Neural cell (in vitro differentiated cells): ENCODE measurements around the gene CHCHD3. TPM values are rescaled to one million over a fixed set of nuclear protein-coding genes. Genes with fewer than 3 reads are reported as not detected.

ENCODE experiments used
- H2AFZ ChIP-seq: fragments of 200-600, 300-800 bp; sonication (generic), shearing (Covaris generic); 2 replicates; pipeline ENCODE4 v1.6.0; 2014; ENCODE audit warnings: low read depth, mild to moderate bottlenecking, antibody characterized with exemption, low read length, moderate library complexity
- H3F3A ChIP-seq: fragments of 200-600 bp; shearing (Covaris generic); 2 replicates; pipeline ENCODE4 v1.6.1; 2016; ENCODE audit warnings: mild to moderate bottlenecking, moderate library complexity, mixed read lengths, antibody characterized with exemption, low read length; ENCODE audit not compliant: insufficient read depth, poor library complexity, severe bottlenecking
- H3K27ac ChIP-seq: fragments of 200-600, 300-800 bp; sonication (generic), shearing (Covaris generic); 2 replicates; pipeline ENCODE4 v1.5.1; 2014; ENCODE audit warnings: mild to moderate bottlenecking, low read length, moderate library complexity
- H3K27me3 ChIP-seq: fragments of 300-800, 200-600 bp; sonication (generic), shearing (Covaris generic); 2 replicates; pipeline ENCODE4 v1.6.0; 2014; ENCODE audit warnings: mild to moderate bottlenecking, low read depth, low read length, moderate library complexity; ENCODE audit not compliant: insufficient read depth
- H3K36me3 ChIP-seq: fragments of 300-800, 200-600 bp; sonication (generic), shearing (Covaris generic); 2 replicates; pipeline ENCODE4 v1.5.1; 2014; ENCODE audit warnings: mild to moderate bottlenecking, antibody characterized with exemption, low read length, moderate library complexity; ENCODE audit not compliant: insufficient read depth
- H3K4me2 ChIP-seq: fragments of 300-800, 200-600 bp; sonication (generic), shearing (Covaris generic); 2 replicates; pipeline ENCODE4 v1.6.0; 2014; ENCODE audit warnings: mild to moderate bottlenecking, low read length
- H3K4me3 ChIP-seq: fragments of 300-800, 200-600 bp; sonication (generic), shearing (Covaris generic); 2 replicates; pipeline ENCODE4 v1.5.1; 2014; ENCODE audit warnings: mild to moderate bottlenecking, low read length, moderate library complexity
- H3K79me2 ChIP-seq: fragments of 200-600 bp; shearing (Covaris generic); replicated peaks from 2 replicates; pipeline ENCODE4 v1.6.0; 2014; ENCODE audit warnings: mild to moderate bottlenecking, low read length, moderate library complexity; ENCODE audit not compliant: insufficient read depth
- H3K9ac ChIP-seq: fragments of 300-800, 200-600 bp; sonication (generic), shearing (Covaris generic); 2 replicates; pipeline ENCODE4 v1.6.1; 2016; ENCODE audit warnings: mild to moderate bottlenecking, low read length, mixed read lengths
- H3K9me2 ChIP-seq: fragments of 200-600 bp; shearing (Covaris generic); 2 replicates; pipeline ENCODE4 v1.6.1; 2016; ENCODE audit warnings: mild to moderate bottlenecking, low read length, mixed read lengths; ENCODE audit not compliant: insufficient read depth
- H3K9me3 ChIP-seq: fragments of 200-600, 300-800 bp; sonication (generic), shearing (Covaris generic); 2 replicates; pipeline ENCODE4 v1.6.1; 2016; ENCODE audit warnings: mild to moderate bottlenecking, mixed run types, low read length, moderate library complexity, mixed read lengths
- H4K20me1 ChIP-seq: fragments of 200-600 bp; shearing (Covaris generic); 2 replicates; pipeline ENCODE4 v1.6.1; 2016; ENCODE audit warnings: mild to moderate bottlenecking, mixed run types; ENCODE audit not compliant: insufficient read depth
- CTCF ChIP-seq: fragments of 450-650 bp; IDR thresholded peaks from 2 replicates; pipeline ENCODE4 v1.5.1; 2014; ENCODE audit warnings: antibody characterized with exemption, mild to moderate bottlenecking, moderate library complexity; ENCODE audit not compliant: poor library complexity, severe bottlenecking
- EP300 ChIP-seq: fragments of 450-650 bp; conservative IDR thresholded peaks from 2 replicates; pipeline ENCODE4 v1.6.1; 2014; ENCODE audit warnings: antibody characterized with exemption, mild to moderate bottlenecking, moderate library complexity; ENCODE audit not compliant: poor library complexity, severe bottlenecking
- EZH2 ChIP-seq: fragments of 200-600, 300-800 bp; shearing (Covaris generic), sonication (generic); IDR thresholded peaks from 2 replicates; pipeline ENCODE4 v1.6.1; 2014; ENCODE audit warnings: antibody characterized with exemption, low read length, borderline replicate concordance, mild to moderate bottlenecking; ENCODE audit not compliant: insufficient read depth, poor library complexity, severe bottlenecking
- MXI1 ChIP-seq: fragments of 450-650 bp; conservative IDR thresholded peaks from 2 replicates; pipeline ENCODE4 v1.6.1; 2014; ENCODE audit warnings: antibody characterized with exemption, mild to moderate bottlenecking; ENCODE audit not compliant: poor library complexity, severe bottlenecking
- POLR2AphosphoS5 ChIP-seq: IDR thresholded peaks from 2 replicates; pipeline ENCODE4 v1.6.1; 2012
- RAD21 ChIP-seq: fragments of 450-650 bp; conservative IDR thresholded peaks from 2 replicates; pipeline ENCODE4 v1.6.1; 2014; ENCODE audit warnings: antibody characterized with exemption, mild to moderate bottlenecking, moderate library complexity
- REST ChIP-seq: IDR thresholded peaks from 2 replicates; pipeline ENCODE4 v1.6.1; 2012; ENCODE audit warnings: borderline replicate concordance
- SMC3 ChIP-seq: fragments of 450-650 bp; conservative IDR thresholded peaks from 2 replicates; pipeline ENCODE4 v1.6.1; 2014; ENCODE audit warnings: antibody characterized with exemption, mild to moderate bottlenecking, moderate library complexity; ENCODE audit not compliant: poor library complexity
- TAF1 ChIP-seq: IDR thresholded peaks from 2 replicates; pipeline ENCODE4 v1.6.1; 2012; ENCODE audit warnings: low read depth
- polyA plus RNA-seq: library from polyadenylated mRNA; depleted of rRNA; stranded (reverse); fragments of >200 nt; gene quantifications from 2 replicates; pipeline ENCODE4 v1.2.3, GENCODE V29; 2014

Gene CHCHD3
- polyA plus RNA-seq, 1 donor from 2014 or later, result 89.9 TPM

DNA sequence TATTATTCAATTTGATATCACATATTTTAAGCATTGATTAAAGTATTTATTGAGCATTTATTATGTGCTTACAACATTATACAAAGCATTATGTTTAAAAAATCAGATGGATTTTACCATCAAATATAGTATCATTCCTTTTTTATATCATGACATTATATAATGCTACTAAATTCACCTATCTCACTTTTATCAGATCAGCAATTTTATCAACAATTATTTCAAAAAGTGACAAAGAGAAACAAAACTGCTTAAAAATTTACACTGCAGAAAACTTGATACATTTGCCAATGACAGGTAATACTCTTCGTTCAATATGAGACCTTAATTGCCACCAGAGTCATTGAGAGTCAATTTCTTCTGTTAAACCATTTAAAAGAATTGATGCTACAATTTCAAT lies 82.0 kb downstream of the CHCHD3 start:
- Histone ChIP-seq H3K4me2 (no peak overlapping the region), H3F3A (no peaks in the 10 kb centered on the region), H3K79me2 (peaks cover 11% of the 10 kb centered on the region), H3K9ac (no peak overlapping the region), H3K4me3 (no peak overlapping the region), H3K9me2 (no peaks in the 10 kb centered on the region), H3K27ac (no peak overlapping the region), H3K27me3 (no peaks in the 10 kb centered on the region), H2AFZ (no peak overlapping the region), H3K9me3 (no peaks in the 10 kb centered on the region), H3K36me3 (no peaks in the 10 kb centered on the region), H4K20me1 (no peaks in the 10 kb centered on the region)
- no peak for TF ChIP-seq EZH2
- no peak for TF ChIP-seq RAD21
- TF ChIP-seq TAF1, result no peak
- no peak for TF ChIP-seq REST
- no peak for TF ChIP-seq EP300
- TF ChIP-seq POLR2AphosphoS5, result no peak

DNA sequence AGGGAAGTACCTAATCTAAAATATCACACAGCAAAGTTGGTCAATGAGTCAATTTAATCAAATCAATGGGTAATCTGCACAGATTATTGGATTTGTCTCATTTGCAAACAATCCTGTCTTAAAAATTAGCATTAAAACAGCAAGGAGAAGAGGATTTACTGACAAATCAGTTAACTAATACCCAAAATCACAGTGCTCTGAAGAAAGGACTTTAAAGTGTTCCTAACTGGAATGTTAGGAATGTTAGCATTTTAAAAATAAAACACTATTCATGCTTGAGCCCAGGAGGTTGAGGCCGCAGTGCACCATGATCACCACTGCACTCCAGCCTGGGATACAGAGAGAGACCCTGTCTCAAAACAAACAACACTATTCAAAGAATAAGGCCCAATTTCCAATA lies 83.1 kb downstream of the CHCHD3 start:
- no peak overlapping the region for H3K4me2 ChIP-seq
- no peaks in the 10 kb centered on the region for H3K36me3 ChIP-seq
- TF ChIP-seq EZH2 (no peak), TAF1 (no peak), CTCF (no peak), EP300 (no peak), MXI1 (no peak), POLR2AphosphoS5 (no peak), SMC3 (no peak), REST (no peak), RAD21 (no peak)
- no peak overlapping the region for H3K9ac ChIP-seq
- no peaks in the 10 kb centered on the region for H3K9me3 ChIP-seq
- no peak overlapping the region for H3K4me3 ChIP-seq
- H2AFZ ChIP-seq, result no peak overlapping the region
- H3K27me3 ChIP-seq, result no peaks in the 10 kb centered on the region
- H3K79me2 ChIP-seq, result peaks cover 11% of the 10 kb centered on the region
- H3F3A ChIP-seq, result no peaks in the 10 kb centered on the region
- H4K20me1 ChIP-seq, result no peaks in the 10 kb centered on the region
- no peaks in the 10 kb centered on the region for H3K9me2 ChIP-seq
- H3K27ac ChIP-seq, result no peak overlapping the region
